Activated T-cell treated with anti-CD3 and anti-CD28 coated beads, Interleukin-2, amount 50 U/mL, for 72 hours (primary cell): Measurements from ENCODE around the gene RFK. TPM values are rescaled to one million over a fixed set of nuclear protein-coding genes. Genes with fewer than 3 reads are reported as not detected.

Experiments used
- ATAC-seq, 2 donors: fragments of 150-1000 bp; cut with Tn5 transposase; replicated peaks in 1 of 2; 2 replicates each; pipeline ENCODE4 v1.10.0; 2021; ENCODE audit warnings: moderate library complexity in 2 of 2, mild to moderate bottlenecking in 1 of 2
- DNase-seq, 2 donors: peaks; one replicate each; pipeline ENCODE4 v3.0.0; 2021 to 2022; ENCODE audit warnings: mixed read lengths in 1 of 2
- H3K27ac Mint-ChIP-seq: one replicate; pipeline ENCODE4 v1.8.0; 2022; ENCODE audit warnings: mild to moderate bottlenecking, moderate library complexity, mixed read lengths
- H3K27me3 Mint-ChIP-seq: one replicate; pipeline ENCODE4 v1.8.0; 2022; ENCODE audit warnings: low read depth, mixed read lengths
- H3K36me3 Mint-ChIP-seq, 2 donors: one replicate each; pipeline ENCODE4 v1.8.0; 2022; ENCODE audit warnings: mixed read lengths in 2 of 2, mild to moderate bottlenecking in 1 of 2; ENCODE audit not compliant: insufficient read depth in 2 of 2
- H3K4me1 Mint-ChIP-seq: one replicate; pipeline ENCODE4 v1.8.0; 2022; ENCODE audit warnings: low read depth, mixed read lengths
- H3K4me3 Mint-ChIP-seq, 2 donors: one replicate each; pipeline ENCODE4 v1.8.0; 2022; ENCODE audit warnings: mild to moderate bottlenecking in 2 of 2, mixed read lengths in 2 of 2, moderate library complexity in 2 of 2
- H3K9me3 Mint-ChIP-seq, 2 donors: one replicate each; pipeline ENCODE4 v1.8.0; 2022; ENCODE audit warnings: mixed read lengths in 2 of 2
- total RNA-seq, 2 donors: library from RNA; stranded (reverse); gene quantifications; one replicate each; pipeline ENCODE4 v1.2.3, GENCODE V29; 2022

Gene RFK
- total RNA-seq, 2 donors from 2014 or later: 6.8 to 9.6 TPM

DNA sequence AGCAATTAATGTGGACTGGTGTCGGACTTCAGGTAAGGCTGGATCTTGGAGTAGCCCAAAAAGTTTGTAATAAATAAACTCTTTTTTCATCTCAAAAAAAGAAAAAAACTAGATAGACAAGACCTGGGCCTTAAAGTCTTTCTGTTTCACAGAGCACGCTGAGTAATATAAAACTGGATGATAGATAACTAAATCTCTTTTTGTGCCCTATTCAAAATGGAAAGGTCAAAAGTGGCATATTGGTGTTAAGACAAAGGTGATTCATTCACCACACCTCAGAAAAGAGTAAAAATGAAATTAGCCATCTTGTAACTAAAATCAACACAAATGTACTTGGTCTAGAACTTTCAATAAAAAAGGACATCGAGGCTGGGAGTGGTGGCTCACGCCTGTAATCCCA lies 30.3 kb upstream of the RFK start:
- Mint-ChIP-seq H3K27ac (peak overlapping the region; percentile 44), H3K9me3 (no peaks in the 10 kb centered on the region), H3K4me1 (peaks cover 49% of the 10 kb centered on the region), H3K4me3 (peak overlapping the region; percentile 66 to 77), H3K27me3 (no peaks in the 10 kb centered on the region), H3K36me3 (peaks cover 0 to 4% of the 10 kb centered on the region in 2 donors)
- DNase-seq: no peak
- ATAC-seq: peak; percentile 81 to 89

DNA sequence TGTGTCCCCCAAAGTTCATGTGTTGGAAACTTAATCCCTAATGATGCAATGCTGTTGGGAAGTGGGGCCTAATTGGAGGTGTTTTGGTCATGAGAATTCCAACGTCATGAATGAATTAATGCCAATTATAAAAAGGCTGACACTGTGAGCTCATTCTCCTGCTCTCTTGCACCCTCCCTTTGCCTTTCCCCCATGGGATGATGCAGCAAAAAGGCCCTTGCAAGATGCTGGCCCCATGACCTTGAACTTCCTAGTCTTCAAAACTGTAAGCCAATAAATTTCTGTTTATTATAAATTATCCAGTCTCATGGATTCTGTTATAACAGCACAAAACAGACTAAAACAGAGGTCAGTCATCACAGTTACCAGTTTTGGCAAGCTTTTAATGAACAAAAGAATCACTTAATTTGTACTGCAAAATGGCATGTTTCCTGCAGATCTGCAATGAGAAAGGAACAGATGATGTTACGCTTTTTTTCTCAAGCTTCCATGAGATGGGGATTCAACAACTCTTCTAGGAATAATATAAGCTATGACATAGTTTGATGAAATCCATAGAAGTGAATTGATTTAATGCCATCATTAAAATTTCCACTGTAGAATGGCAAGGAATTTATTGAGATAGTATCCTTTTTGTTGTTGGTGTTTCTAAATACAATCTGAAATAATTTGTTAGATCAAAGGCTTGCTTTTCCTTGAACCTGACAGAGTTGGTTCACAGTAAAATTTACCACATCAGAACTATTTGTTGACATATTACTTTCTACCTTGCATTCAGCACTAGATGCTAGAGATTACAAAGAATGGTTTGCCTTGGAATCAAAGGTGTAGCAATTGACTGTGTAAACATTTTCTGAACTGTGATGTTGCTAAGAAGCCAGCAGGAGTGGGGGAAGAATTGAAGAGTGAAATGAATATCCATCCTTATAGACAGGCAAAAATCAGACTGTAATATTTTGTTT lies 29.3 kb upstream of the RFK start:
- Mint-ChIP-seq H3K4me3 (peak overlapping the region; percentile 66 to 77), H3K27ac (peak overlapping the region; percentile 44), H3K27me3 (no peaks in the 10 kb centered on the region), H3K36me3 (peaks cover 0 to 4% of the 10 kb centered on the region in 2 donors), H3K4me1 (peaks cover 49% of the 10 kb centered on the region), H3K9me3 (no peaks in the 10 kb centered on the region)
- ATAC-seq: peak; percentile 31 to 43
- DNase-seq: no peak

DNA sequence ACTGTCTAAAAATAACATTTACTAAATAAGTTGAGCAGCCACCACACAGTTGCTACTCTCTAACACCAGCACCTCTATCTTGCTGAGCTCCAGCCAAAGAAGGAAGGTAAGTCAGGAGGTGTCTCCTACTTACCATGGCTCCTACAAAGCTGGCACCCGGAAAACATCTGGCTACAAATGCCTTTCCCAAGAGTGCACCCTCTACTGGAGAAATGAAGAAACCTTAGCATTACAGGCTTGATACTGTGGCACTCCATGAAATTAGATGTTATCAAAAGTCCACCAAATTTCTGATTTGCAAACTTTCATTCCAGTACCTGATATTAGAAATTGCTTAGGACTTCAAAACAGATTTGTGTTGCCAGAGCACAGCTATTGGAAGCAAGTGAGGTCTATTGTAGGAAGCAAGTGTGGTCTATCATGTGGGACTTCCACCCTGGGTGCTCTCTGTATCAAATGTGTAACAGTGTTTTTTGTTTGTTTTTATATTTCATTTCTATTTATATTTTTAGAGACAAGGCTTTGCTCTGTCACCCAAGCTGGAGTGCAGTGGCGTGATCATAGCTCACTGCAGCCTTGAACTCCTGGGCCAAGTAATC lies 25.7 kb upstream of the RFK start:
- Mint-ChIP-seq H3K27me3 (no peaks in the 10 kb centered on the region), H3K4me3 (no peak overlapping the region), H3K4me1 (peaks cover 44% of the 10 kb centered on the region), H3K9me3 (no peaks in the 10 kb centered on the region), H3K36me3 (peaks cover 2 to 3% of the 10 kb centered on the region in 2 donors), H3K27ac (no peak overlapping the region)
- ATAC-seq: no peak
- no peak for DNase-seq

DNA sequence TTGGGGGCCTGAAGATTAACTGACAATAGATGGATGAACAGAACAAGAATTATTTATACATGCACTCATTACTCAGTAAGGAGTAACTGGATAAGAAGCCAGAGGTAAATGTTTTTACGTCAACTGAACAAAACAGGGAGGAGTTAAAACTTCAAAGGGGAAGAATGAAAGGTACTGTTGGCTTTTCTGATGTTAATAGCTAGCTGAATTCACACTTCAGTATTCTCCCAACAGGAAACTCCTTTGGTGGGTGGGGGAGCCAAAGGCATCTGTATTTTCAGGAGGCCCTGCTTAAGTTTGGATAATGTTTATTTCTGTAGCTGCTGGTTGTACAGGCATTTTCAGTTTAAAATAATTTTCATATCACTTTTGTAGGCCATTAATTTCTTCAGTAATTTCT lies 23.2 kb upstream of the RFK start:
- no peak overlapping the region for H3K4me3 Mint-ChIP-seq
- peaks cover 41% of the 10 kb centered on the region for H3K4me1 Mint-ChIP-seq
- peaks cover 12 to 15% of the 10 kb centered on the region in 2 donors for H3K36me3 Mint-ChIP-seq
- peaks cover 7 to 9% of the 10 kb centered on the region in 2 donors for H3K9me3 Mint-ChIP-seq
- ATAC-seq (no peak), DNase-seq (no peak)
- H3K27ac Mint-ChIP-seq: no peak overlapping the region
- H3K27me3 Mint-ChIP-seq: peaks cover 12% of the 10 kb centered on the region

DNA sequence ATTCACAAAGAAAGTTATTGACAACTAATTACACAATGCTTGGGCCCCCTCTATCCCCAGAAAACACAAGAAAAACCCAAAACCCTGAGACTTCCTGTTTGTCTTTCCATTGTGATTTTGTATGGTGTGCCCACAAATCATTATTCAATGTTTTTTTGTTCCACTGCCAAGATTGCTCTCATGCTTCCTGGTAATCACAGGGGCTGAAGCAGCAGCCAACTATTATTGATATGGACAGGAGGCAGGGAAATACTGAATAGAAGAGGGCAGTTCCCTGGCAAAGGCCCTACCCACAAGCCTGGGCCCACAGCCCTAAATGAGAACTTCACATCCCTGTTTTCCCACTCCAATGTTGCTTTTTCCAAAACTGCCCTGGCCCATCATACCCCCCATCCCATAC lies 21.5 kb upstream of the RFK start:
- no peak for ATAC-seq
- H3K27me3 Mint-ChIP-seq: peaks cover 12% of the 10 kb centered on the region
- H3K27ac Mint-ChIP-seq: no peak overlapping the region
- peaks cover 32% of the 10 kb centered on the region for H3K4me1 Mint-ChIP-seq
- peaks cover 7 to 9% of the 10 kb centered on the region in 2 donors for H3K9me3 Mint-ChIP-seq
- no peak for DNase-seq
- no peak overlapping the region for H3K4me3 Mint-ChIP-seq
- peaks cover 12 to 15% of the 10 kb centered on the region in 2 donors for H3K36me3 Mint-ChIP-seq

DNA sequence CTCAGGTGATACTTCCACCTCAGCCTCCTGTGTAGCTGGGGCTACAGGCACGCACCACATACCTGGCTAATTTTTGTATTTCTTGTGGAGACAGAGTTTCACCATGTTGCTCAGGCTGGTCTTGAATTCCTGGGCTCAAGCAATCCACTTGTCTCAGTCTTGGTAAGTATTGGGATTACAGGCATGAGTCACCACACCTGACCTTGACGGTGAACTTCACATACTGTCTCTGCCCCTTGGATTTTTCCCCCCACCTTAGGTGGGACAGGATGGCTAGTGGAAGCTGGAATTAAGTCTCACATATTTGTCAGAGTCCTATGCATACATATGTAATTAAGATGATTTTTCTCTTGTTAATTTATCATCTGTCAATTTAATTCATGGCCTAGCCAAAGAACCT lies 20.9 kb upstream of the RFK start:
- peak in 1 of 2 donors; percentile 19 for ATAC-seq
- Mint-ChIP-seq H3K4me1 (peaks cover 31% of the 10 kb centered on the region), H3K4me3 (peak overlapping the region in 1 of 2 donors; percentile 18), H3K27me3 (peaks cover 12% of the 10 kb centered on the region), H3K27ac (no peak overlapping the region), H3K9me3 (peaks cover 7 to 9% of the 10 kb centered on the region in 2 donors), H3K36me3 (peaks cover 12 to 15% of the 10 kb centered on the region in 2 donors)
- DNase-seq: no peak

DNA sequence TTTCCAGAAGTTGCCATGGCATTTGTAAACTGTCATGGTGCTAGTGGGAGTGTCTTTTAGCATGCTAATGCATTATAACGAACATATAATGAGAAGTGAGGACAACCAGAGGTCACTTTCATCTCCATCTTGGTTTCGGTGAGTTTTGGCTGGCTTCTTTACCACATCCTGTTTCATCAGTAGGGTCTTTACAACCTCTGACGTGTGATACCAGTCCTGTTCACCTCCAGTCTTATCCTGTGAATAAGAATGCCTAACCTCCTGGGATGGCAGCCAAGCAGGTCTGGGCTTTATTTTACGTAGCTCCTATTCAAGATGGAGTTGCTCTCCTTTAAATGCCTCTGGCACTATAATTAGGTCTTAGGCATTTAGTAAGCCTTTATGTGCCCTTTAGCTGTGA lies 20.4 kb upstream of the RFK start:
- Mint-ChIP-seq H3K27ac (no peak overlapping the region), H3K4me1 (peaks cover 31% of the 10 kb centered on the region), H3K9me3 (peaks cover 7 to 9% of the 10 kb centered on the region in 2 donors), H3K27me3 (peaks cover 12% of the 10 kb centered on the region), H3K36me3 (peaks cover 12 to 15% of the 10 kb centered on the region in 2 donors), H3K4me3 (peak overlapping the region in 1 of 2 donors; percentile 18)
- ATAC-seq (peak in 1 of 2 donors; percentile 71), DNase-seq (no peak)

DNA sequence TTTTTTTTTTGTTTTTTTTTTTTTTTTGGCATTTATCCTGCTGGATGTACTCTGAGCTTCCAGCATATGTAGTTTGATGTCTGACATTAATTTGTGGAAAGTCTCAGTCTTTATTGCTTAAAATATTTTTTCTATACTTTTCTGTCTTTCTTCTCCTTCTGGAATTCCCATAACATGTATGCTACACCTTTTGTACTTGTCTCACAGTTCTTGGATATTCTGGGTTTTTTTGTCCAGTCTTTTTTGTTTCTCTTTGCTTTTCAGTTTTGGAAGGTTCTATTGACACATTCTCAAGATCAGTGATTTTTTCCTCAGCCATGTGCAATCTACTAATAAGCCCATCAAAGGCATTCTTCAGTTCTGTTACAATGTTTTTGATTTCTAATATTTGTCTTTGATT lies 19.4 kb upstream of the RFK start:
- Mint-ChIP-seq H3K27me3 (peaks cover 12% of the 10 kb centered on the region), H3K27ac (no peak overlapping the region), H3K36me3 (peaks cover 12 to 15% of the 10 kb centered on the region in 2 donors), H3K4me1 (peaks cover 33% of the 10 kb centered on the region), H3K4me3 (no peak overlapping the region), H3K9me3 (peaks cover 7 to 9% of the 10 kb centered on the region in 2 donors)
- ATAC-seq (no peak), DNase-seq (no peak)

DNA sequence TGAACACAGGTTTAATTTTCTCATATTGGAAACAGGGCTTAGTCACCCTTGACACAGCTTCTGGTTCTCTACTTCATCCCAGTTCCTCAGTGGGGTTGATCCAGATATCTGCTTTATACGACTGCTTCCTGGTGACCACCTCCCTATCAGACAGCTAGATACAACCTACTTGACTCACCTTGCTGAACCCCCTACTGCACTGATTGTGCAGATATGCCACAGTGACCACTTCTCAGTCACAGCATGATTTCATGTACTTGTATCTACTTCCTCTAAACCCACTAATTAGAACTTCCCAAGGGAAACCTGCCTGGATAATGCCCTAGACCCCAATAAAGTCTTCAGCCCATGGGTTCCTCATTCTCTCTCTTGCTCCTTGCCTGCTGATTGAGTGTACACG lies 18.4 kb upstream of the RFK start:
- no peak overlapping the region for H3K27ac Mint-ChIP-seq
- H3K9me3 Mint-ChIP-seq: peaks cover 7 to 9% of the 10 kb centered on the region in 2 donors

DNA sequence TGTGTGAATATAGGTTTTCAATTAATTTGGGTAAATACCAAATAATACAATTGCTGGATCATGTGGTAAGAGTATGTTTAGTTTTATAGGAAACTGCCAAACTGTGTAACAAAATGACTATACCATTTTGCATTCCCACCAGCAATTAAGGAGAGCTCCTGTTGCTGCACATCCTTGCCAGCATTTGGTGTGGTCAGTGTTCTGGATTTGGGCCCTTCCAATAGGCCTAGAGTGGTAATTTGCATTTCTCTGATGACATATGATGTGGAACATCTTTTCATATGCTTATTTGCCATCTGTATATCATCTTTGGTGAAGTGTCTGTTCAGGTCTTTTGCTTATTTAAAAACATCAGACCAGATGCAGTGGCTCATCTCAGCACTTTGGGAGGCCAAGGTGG lies 11.6 kb upstream of the RFK start:
- H3K9me3 Mint-ChIP-seq: no peaks in the 10 kb centered on the region
- no peak for DNase-seq
- no peak for ATAC-seq
- H3K27ac Mint-ChIP-seq: peak overlapping the region; percentile 75
- no peak overlapping the region for H3K4me3 Mint-ChIP-seq
- peaks cover 31% of the 10 kb centered on the region for H3K4me1 Mint-ChIP-seq
- no peaks in the 10 kb centered on the region for H3K27me3 Mint-ChIP-seq
- H3K36me3 Mint-ChIP-seq: no peaks in the 10 kb centered on the region

More for the DNA sequence above, 18.4 kb upstream of the RFK start:
- ATAC-seq: no peak
- H3K36me3 Mint-ChIP-seq: peaks cover 12 to 15% of the 10 kb centered on the region in 2 donors
- H3K27me3 Mint-ChIP-seq: peaks cover 12% of the 10 kb centered on the region
- H3K4me3 Mint-ChIP-seq: no peak overlapping the region
- peaks cover 37% of the 10 kb centered on the region for H3K4me1 Mint-ChIP-seq
- no peak for DNase-seq

DNA sequence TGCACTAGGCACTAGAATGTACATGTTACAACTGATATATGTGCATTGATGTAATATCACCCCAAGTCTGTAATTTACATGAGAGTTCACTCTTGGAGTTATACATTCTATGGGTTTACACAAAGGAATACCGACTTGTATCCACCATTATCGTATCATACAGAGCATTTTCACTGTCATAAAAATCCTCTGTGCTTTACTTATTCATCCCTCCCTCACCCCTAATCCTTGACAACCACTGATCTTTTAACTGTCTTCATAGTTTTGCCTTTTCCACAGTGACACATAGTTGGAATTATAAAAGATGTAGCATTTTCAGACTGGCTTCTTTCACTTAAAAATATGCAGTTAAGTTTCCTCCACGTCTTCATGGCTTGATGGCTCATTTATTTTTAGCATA lies 11.1 kb upstream of the RFK start:
- Mint-ChIP-seq H3K36me3 (no peaks in the 10 kb centered on the region), H3K9me3 (no peaks in the 10 kb centered on the region), H3K27ac (no peak overlapping the region), H3K27me3 (no peaks in the 10 kb centered on the region), H3K4me3 (no peak overlapping the region), H3K4me1 (peaks cover 36% of the 10 kb centered on the region)
- no peak for DNase-seq
- no peak for ATAC-seq

DNA sequence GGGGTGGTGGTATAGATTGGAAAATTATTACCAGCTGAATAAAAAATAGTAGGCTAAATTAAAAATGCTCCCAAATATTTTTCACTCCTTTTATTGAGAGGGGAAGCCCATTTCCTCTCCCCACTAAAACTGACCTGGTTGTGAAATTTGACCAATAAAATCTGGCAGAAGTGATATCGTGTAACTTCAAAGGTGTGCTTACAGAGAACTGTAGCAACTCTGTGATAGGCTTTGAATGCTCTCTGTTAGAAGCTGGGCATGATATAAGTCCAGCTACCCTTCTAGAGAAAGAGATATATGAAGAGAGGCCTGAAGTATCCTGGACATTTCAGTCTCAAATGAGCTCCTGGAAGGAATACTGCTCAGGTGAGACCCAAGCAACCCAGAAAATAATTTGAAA lies 10.2 kb upstream of the RFK start:
- ATAC-seq (no peak), DNase-seq (no peak)
- no peaks in the 10 kb centered on the region for H3K27me3 Mint-ChIP-seq
- no peaks in the 10 kb centered on the region for H3K9me3 Mint-ChIP-seq
- H3K4me3 Mint-ChIP-seq: peak overlapping the region in 1 of 2 donors; percentile 7
- H3K4me1 Mint-ChIP-seq: peaks cover 41% of the 10 kb centered on the region
- no peak overlapping the region for H3K27ac Mint-ChIP-seq
- no peaks in the 10 kb centered on the region for H3K36me3 Mint-ChIP-seq

DNA sequence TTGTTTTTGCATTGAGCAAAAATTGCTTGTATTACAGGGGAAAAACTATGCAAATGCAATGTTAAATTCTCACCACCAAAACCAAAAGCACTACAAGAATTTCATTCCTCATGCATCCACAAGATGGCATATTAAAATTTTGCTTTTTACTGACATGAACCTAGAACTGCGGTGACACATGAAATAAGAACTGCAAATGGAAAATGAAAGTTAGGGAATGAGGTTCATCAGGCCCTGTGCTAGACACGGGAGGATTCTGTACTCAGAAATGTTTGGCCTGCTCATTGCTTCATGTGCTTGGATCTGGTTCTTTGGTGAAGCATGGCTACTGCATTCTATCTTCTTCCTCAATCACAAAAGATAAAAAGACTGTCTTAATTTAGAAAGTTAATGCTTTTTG lies 9.1 kb upstream of the RFK start:
- Mint-ChIP-seq H3K4me1 (peaks cover 35% of the 10 kb centered on the region), H3K27ac (peak overlapping the region; percentile 97), H3K27me3 (no peaks in the 10 kb centered on the region), H3K9me3 (no peaks in the 10 kb centered on the region), H3K4me3 (peak overlapping the region; percentile 55 to 92), H3K36me3 (no peaks in the 10 kb centered on the region)
- peak; percentile 94 to 97 for ATAC-seq
- peak; percentile 21 to 26 for DNase-seq
